Measurements from ENCODE around the gene C1D.
"Not testable (repeated sequence)": the region's sequence is repeated elsewhere in the genome, so short reads cannot be mapped to it uniquely, and the experiment has no call there.

Gene C1D

DNA sequence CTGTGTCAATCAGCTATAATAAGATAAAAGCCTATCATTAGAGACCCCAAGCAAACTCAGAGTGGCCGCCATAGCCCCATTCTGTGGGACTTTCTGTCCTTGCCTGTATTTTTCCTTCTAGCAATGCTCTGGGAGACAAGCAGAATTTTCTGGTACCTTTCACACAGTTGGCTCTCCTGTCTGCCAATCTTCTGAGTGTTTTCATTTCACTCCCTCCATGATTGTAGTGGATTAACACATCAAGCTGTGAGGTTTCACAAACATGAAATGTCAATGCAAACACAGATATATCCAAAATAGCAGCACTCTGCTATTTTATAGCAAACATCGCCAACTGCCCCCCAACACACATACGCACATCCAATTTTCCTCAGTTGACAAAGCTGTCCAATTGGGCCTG is 64.9 kb downstream of the C1D start:
- DNase-seq, result no peak

DNA sequence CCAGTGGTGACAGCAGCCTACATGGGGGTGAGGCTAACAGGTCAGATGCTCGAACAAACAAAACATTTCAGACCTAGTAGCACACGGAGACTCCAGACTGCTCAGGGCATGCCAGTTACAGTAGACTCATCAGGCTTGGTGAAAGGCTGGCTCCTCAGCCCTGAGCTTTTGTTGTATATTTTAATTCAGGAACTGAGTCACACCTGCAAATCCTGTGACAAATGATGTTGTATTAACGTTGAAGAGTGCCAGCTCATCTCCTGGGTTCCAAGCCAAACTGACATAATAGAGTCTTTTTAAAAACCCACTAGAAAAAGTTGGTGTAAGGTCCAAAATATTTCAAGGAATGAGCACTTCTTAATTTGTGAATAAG is 65.3 kb downstream of the C1D start:
- no peak for DNase-seq

DNA sequence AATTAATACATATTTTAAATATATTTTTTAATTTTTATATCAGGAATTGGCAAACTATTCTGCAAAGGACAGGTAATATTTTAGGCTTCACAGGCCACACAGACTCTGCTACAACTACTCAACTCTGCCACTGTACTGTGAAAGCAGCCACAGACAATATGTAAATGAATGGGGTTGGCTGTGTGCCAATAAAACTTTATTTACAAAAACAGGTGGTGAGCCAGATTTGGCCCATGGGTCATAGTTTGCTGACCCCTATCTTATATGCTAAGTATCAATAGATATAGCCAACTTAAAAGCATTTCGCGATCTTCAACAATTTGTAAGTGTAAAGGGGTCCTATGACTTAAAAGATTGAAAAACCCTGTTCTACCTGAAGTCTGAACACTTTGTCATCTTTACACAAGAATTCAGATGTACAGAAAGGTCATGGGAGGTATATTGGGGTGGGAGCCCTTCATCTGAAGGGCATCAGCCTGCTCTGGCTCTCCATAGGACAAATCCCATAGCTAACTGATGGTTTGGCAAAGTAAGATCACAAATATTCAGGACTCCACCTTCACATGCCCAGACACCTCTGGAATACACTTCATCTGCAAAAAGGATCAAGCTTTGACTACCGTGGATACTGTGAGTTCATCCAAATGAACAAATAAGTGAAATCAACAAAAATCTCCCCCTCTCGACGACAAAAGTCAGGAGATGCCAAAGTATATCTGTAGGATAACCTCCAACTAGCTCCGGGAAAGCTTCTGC is 65.9 kb downstream of the C1D start:
- DNase-seq, result no peak

DNA sequence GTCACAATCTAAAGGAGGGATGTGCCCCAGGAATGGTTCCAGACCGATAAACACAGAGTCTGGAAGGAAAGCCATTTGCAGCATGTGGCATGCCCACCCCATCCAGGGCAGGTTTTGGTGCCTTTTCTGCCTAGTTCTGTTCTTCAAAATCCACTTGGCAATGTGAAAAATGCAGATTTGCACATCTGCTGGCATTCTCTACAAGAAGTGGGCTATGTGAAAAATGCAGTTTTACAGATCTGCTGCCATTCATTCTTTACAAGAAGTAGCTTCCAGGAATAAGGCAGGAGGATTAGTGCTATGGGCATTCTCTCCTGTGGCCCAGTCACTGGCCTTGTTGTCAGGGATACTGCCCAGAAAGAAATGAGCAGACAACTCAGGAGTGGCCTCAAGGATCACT is 68.1 kb downstream of the C1D start:
- no peak for DNase-seq

DNA sequence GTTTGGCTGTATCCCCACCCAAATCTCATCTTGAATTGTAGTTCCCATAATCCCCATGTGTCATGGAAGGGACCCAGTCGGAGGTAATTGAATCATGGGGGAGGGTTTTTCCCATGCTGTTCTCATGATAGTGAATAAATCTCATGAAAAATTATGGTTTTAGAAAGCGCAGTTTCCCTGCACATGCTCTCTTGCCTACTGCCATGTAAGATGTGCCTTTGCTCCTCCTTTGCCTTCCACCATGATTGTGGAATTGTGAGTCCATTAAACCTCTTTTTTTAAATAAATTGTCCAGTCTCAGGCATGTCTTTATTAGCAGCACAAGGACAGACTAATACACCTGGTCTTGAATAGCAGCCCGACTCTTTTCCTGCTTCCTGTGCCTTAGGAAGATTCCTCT is 68.7 kb downstream of the C1D start:
- DNase-seq, result not testable (repeated sequence)

DNA sequence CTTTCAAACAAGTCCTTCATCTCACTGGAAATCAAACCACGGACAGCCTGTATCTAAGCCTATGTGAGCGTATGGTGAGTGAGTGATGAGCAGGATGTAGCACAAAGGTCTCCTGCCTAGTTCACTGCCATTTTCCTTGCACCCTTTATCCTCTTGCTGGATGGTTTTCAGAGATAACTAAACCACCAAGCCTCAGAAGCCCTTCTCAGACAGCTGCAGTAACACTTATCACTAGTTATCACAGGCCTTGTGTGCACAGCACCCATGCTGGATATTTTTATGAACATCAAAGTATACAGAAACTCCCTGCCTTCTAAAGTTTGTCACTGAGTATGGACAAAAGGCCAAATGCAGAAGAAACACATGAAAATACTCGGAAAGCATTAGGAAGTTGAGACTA is 69.5 kb downstream of the C1D start:
- no peak for DNase-seq

DNA sequence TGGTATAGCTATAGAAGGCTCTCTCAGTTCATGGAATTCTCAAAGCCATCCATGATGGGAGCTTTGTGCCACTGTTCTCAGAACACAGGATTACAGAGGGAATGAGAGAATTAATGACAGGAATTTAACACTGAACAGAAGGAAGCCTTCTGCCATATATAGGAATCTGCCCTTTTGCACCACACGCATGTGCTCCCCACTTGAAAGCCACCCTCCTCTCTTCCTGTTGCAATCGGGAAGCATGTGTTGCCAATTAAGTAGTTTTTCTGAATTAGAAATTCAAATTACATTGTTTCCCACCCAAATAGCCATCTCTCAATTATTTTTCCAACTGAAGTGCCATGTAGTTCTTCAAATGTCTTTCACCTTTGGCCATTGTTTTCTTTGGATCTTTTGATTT is 71.3 kb downstream of the C1D start:
- no peak for DNase-seq
